T47D (cell line): ENCODE results near the gene EAF1.
"Not testable (repeated sequence)": the region's sequence is repeated elsewhere in the genome, so short reads cannot be mapped to it uniquely, and the experiment has no call there.

Experiments
- DNase-seq, 2 experiments: peaks; one replicate each; pipeline versions ENCODE4 v3.0.0 to v3.0.0-alpha.2; 2011 to 2012; ENCODE audit warnings: low read depth in 1 of 2, low spot score in 1 of 2
- JUND ChIP-seq: IDR thresholded peaks from 2 replicates; pipeline ENCODE4 v1.6.1; 2012; ENCODE audit warnings: low read depth
- in situ Hi-C: cut with HindIII; loops from 2 replicates; pipeline ENCODE4 v1.10.0; 2016; ENCODE audit warnings: low sequenced_read_pairs, low pct_unique_long_range_greater_than_20kb

EAF1 gene

GRCh38 chr3:15391007-15391406 lies 36.4 kb upstream of the EAF1 start:
- DNase-seq = no peak
- no peak for TF ChIP-seq JUND
- in situ Hi-C loops = no loop called here

GRCh38 chr3:15393252-15393651 lies 34.1 kb upstream of the EAF1 start:
- DNase-seq, in situ Hi-C loops: not testable (repeated sequence)

GRCh38 chr3:15398731-15399133 lies 28.7 kb upstream of the EAF1 start:
- DNase-seq = peak in 1 of 2 experiments; percentile 45
- in situ Hi-C loops = not testable (repeated sequence)

GRCh38 chr3:15399970-15400369 lies 27.4 kb upstream of the EAF1 start:
- DNase-seq = no peak
- in situ Hi-C loops = no loop called here
- no peak for TF ChIP-seq JUND

- no peak for DNase-seq
- in situ Hi-C loops = no loop called here
- no peak for TF ChIP-seq JUND
Measured at GRCh38 chr3:15401936-15402335, 25.5 kb upstream of the EAF1 start.

GRCh38 chr3:15403495-15403894 lies 23.9 kb upstream of the EAF1 start:
- in situ Hi-C loops = no loop called here
- TF ChIP-seq JUND = no peak
- no peak for DNase-seq

- in situ Hi-C loops = no loop called here
- DNase-seq = no peak
Measured at GRCh38 chr3:15403965-15404364, 23.4 kb upstream of the EAF1 start.

GRCh38 chr3:15404767-15405166 lies 22.6 kb upstream of the EAF1 start:
- in situ Hi-C loops = no loop called here
- no peak for TF ChIP-seq JUND
- no peak for DNase-seq

More at GRCh38 chr3:15403965-15404364, 23.4 kb upstream of the EAF1 start:
- TF ChIP-seq JUND = no peak

- no peak for TF ChIP-seq JUND
- in situ Hi-C loops = no loop called here
- peak in 1 of 2 experiments; percentile 62 for DNase-seq
Measured at GRCh38 chr3:15405448-15406050, 21.8 kb upstream of the EAF1 start.

- no peak for DNase-seq
- no peak for TF ChIP-seq JUND
- in situ Hi-C loops = no loop called here
Measured at GRCh38 chr3:15409239-15409638, 18.2 kb upstream of the EAF1 start.

- in situ Hi-C loops = no loop called here
- DNase-seq = no peak
- TF ChIP-seq JUND = no peak
Measured at GRCh38 chr3:15409774-15410173, 17.6 kb upstream of the EAF1 start.

- in situ Hi-C loops, DNase-seq: not testable (repeated sequence)
Measured at GRCh38 chr3:15410966-15411365, 16.4 kb upstream of the EAF1 start.

GRCh38 chr3:15420871-15421270 lies 6.5 kb upstream of the EAF1 start:
- DNase-seq = no peak
- TF ChIP-seq JUND = no peak
- in situ Hi-C loops = no loop called here

- DNase-seq = no peak
- in situ Hi-C loops = no loop called here
- no peak for TF ChIP-seq JUND
Measured at GRCh38 chr3:15426579-15427118, 749 bp upstream of the EAF1 start.

GRCh38 chr3:15427981-15428380 lies 583 bp downstream of the EAF1 start:
- TF ChIP-seq JUND = no peak
- in situ Hi-C loops = no loop called here
- no peak for DNase-seq
